Hematopoietic multipotent progenitor cell treated with erythropoietin and hydrocortisone succinate and interleukin-3 and kit ligand, for 4 days (in vitro differentiated cells): ENCODE results near the gene MTRF1L.
"Not testable (repeated sequence)": the region's sequence is repeated elsewhere in the genome, so short reads cannot be mapped to it uniquely, and the experiment has no call there.

Experiments
- DNase-seq: peaks from one replicate; pipeline ENCODE4 v3.0.0-alpha.2; 2015

MTRF1L gene

DNA sequence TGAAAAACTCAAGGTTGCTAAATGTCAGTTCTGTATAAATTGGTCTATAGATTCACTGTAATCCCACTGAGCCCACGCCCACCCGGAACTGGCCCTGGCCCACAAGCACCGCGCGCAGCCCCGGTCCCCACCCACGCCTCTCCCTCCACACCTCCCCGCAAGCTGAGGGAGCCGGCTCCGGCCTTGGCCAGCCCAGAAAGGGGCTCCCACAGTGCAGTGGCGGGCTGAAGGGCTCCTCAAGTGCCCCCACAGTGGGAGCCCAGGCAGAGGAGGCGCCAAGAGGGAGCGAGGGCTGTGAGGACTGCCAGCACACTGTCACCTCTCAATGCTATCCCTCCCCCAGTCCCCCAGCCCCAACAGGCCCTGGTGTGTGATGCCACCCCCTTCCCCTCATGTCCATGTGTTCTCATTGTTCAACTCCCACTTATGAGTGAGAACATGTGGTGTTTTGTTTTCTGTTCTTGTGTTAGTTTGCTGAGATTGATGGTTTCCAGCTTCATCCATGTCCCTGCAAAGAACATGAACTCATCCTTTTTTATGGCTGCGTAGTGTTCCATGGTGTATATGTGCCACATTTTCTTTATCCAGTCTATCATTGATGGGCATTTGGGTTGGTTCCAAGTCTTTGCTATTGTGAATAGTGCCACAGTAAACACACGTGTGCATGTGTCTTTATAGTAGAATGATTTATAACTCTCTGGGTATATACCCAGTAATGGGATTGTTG lies 36.2 kb downstream of the MTRF1L start:
- not testable (repeated sequence) for DNase-seq

DNA sequence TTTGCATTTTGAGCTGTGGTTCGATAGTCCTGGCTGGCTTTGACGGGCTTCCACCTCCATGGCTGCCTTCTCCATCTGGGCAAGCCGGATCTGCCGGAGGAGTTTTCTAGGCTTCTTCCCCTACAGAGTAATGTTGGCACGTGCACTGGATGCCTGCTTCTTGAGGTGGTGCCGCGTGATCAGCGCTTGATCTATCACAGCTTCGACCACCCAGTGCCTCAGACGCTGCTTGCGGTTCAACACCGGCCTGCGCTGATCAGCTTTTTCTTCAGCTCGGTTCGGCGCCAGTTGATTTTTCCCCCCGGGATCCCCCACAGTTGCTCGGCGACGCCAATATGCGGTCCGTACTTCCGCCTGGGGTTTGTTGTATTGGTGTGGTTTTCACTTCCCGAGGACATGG lies 43.2 kb downstream of the MTRF1L start:
- no peak for DNase-seq

DNA sequence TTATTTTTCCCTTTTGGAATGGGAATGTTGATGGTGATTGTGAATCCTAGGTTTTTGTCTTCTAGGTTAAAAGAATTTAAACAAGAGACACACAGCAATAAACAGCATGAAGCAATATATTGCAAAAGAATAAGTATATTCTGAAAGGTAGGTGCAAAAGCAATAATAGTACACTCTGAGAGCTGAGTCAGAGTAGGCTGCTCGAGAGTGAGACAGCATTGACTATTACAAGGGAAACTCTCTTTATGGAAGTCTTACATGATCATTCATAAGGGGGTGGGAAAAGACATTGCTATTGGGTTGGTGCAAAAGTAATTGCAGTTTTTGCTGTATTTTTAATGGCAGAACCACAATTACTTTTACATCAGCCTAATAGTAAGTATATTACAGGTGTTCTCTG lies 44.7 kb downstream of the MTRF1L start:
- no peak for DNase-seq

DNA sequence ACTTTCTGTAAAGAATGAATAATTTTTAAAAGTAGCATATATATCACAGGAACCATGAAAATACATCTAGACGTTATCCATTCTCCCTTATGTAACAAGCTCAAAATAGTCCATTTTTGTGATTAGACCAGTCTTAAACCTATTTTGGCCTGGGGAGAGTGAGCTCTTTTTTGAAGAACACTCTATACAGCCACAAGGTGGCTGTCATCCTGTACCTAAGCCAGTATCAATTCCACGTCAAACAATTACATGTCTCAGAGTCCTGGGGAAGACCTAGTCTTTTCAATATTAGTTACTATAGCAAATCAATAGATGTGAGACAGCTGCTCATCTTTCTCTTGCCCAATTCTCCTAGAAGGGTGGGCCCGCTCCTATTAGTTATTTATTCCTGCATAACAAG lies 48.1 kb downstream of the MTRF1L start:
- DNase-seq, result peak; percentile 22

DNA sequence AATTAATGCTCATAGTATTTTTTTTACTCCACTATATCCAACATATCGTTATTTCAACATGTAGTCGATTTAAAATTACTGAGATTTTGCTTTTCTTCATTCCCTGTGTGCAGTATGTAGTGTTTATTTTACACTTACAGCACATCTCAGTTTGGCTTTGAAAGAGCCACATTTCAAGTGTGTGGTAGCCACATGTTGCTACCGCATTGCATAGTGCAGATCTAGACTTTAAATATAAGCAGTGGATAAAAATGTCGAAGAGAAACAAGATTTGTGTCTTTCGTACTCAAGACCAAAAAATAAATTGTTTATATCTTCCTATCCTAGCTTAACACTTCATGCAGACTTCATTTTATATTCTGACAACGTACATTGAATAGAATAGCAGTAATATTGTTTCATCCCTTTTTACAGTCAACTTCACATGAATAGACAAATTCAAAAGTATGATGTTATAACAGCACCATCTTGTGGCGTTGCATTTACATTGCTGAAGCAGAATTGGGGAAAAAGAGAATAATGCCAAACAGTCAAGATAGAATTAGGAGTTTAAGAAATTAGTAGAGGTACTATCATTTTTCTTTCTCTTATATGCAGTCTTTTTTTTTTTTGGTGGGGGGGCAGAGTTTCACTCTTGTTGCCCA lies 49.5 kb downstream of the MTRF1L start:
- peak; percentile 69 for DNase-seq

DNA sequence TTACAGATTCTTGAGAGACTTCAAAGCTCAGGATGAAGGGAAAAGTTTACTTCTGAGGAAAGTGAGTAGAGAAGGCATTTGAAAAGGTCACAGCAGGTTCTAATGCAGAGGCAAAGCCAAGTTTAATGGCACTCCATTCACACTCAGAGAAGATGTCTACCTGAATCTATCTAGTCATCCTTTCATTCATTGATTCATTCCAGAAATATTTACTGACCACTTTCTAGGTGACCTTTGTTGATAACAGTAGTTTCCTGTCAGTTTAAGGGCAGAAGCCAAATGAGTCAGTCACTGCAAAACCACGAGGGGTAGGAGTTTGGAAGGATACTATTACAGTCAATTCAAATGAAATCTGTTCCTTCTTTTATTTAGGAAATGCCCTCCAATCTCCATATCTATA lies 50.5 kb downstream of the MTRF1L start:
- DNase-seq, result no peak

DNA sequence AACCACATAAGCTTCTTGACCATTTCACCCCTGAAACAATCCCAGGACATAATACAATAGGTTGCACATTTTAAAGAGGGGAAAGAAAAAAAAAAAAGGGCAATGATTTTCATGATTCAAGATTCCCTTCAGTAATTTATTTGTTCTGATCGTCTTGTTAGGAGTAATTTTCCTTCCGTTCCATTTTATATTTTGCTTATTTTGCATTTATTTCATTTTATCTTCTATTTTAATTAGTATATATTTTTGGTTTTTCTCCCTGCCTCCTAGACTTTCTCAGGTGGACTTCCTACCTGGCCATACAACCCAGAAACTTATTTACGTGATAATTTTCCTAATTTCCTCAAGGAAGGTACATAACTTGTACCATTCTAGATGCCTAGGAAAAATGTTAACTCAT lies 52.3 kb downstream of the MTRF1L start:
- no peak for DNase-seq

DNA sequence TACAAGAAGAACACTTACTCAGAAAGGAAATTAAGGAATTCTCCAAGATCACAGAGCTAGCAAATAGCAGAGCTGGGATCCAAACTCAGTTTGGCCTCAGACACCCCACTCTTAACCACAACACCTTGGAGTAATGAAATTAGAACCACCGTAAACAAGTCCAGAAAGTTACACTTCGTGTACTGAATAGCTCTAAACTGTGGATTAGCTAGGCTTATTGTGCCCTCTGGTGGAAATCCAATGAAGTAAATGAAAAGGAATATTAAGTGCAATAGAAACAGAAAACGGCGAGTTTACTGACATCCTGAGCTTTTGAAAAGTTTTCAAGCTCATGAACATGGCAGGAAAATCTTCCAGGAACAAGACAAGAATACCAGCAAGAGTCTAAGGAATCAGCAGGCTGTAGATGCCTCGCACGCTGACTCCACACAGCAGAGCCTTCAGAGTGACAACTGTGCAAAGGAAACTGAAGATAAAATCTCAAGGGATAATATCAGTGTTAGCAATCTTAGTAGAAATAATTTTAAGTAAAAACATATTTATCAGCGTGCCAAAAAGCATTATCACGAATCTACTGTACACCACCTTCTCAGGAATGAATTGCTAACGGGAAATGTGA lies 54.2 kb downstream of the MTRF1L start:
- peak; percentile 77 for DNase-seq

DNA sequence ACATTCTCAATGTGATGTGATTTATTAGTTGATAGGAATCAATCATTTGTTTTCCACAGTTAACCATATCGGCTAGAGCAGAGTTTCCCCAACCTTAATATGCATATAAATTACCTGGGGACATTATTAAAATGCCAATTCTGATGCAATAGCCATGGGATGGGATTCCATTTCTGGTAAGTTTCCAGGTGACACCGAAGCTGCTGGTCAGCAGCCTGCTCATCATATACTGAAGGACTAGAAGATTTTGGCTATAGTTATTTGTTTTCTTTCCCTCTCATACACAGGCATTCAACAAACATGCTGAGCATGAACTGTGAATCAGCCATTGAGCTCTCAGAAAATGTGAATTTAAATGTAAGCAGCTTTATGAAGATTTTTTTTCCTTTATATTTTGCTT lies 55.5 kb downstream of the MTRF1L start:
- DNase-seq, result no peak

DNA sequence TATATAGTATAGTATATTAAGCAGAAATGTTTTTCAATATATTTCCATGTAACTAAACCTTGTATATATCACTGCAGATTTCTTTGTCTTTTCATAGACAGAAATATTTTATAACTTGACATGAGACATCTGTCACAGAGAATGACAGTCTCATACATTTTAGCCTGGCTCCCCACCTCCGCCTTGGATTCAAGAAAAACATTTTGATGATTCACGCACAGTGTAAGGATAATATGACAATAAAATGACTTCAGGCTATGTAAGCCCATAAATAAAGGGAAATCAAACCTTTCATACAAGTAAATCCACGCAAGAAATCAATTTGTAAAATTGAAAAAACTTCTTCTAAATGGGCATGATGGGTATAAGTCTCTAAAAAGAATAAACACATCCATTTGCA lies 56.0 kb downstream of the MTRF1L start:
- DNase-seq, result no peak

DNA sequence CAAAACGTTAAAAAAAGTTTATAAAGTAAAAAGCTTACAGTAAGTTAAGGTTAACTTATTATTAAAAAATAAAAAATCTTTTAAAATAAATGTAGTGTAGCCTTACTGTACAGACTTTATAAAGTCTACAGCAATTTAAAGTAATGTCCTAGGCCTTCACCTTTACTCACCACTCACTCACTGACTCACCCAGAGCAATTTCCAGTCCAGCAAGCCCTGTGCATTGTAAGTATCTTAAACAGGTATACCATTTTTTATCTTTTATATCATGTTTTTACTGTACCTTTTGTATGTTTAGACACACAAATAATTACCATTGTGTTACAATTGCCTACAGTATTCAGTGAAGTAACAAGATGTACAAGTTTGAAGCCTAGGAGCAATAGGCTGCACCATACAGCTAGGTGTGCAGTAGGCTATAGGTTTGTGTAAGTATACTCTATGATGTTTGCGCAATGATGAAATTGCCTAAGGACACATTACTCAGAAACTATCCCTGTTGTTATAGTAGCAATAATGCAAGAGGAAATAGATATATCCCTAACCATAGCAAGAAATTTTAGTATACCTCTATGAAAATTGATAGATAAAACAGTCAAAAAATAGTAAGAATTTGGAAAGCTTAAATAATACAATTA lies 59.1 kb downstream of the MTRF1L start:
- DNase-seq, result no peak

DNA sequence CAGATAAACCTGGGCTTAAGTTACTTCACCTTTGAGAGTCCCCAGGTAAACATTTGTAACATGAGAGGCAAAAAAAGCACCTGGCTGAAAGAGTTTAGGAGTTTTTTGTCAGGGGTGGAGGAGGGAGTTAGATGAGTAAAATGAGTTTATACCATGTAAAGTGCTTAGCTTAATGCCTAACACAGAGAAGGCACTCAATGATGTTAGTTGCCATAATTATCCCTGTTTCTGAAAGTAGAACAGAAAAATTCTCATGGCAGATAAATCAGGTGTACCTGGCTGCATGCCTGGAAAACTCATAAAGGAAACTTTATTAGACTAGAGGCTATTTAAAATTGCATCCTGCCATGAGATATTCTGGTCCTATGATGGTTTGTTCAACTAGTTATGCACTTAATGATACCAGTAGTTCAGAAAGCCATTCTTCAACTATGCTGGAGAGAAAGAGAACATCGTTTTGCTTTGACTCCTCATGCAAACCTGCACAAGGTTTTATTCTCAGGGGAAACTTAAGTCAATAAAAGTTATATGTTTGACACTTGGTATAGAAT lies 60.1 kb downstream of the MTRF1L start:
- DNase-seq, result no peak

DNA sequence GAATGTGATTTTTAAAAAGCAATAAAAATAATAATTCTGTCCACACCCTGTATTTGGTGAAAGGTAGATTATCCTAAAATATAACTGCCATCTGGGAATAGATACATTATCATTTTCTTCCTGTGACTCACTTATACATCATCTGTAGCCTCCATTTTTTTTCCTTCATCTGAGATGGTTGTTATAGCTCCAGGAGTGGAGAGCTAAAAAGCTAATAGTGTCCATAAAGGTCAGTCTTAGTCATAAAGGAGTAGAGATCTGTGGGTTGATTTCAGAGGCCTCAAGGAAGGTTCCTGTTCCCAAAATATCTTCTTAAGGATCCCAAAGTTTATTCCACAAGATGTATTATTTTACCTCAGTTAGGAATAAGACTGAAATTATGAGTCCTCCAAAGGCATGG lies 60.8 kb downstream of the MTRF1L start:
- DNase-seq, result no peak
